ENCODE measurements around the gene MGMT. TPM values are rescaled to one million over a fixed set of nuclear protein-coding genes. Genes with fewer than 3 reads are reported as not detected.

MGMT gene
- total RNA-seq, 2 donors from 2014 or later, result 26.9 to 27.7 TPM

DNA sequence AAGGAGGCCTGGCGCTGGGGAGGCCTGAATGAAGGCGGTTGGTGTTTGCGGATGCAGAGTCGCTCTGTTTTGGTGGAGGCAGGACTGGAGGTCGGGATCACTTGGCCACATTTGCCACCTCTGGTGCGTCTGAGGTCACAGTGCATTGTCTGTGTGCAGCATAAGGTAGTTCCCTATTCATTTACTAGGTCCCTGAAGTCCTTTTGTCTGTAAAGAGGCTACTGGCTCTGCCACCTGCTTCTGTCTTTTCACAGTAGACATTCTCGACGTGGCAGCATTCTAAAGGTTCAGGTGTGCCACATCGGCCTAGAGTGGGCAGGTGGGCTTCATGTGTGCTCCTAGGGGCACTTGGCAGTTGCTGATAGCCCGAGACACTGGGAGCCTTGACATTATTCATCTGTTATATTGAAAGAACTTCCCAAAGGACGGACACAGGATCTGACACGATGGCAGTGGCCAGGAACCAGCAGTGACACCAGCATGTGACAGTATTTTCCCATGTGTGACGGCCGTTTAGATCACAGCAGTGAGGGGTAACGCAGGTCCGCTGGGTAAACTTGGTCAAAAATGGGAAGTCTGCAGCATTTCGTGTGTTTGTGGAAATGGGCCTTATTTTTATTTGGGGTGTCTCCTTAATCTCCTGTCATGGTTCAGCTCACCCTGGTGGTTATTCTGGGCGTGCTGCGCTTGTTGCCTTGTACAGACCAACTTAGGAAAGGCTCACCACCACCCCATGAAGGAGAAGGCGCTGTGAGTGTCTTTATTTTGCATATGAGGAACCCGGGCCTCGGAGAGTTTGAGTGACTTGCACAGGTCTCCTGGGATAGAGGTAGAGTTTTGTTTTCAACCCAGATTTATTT, 5.9 kb downstream of the MGMT start:
- no peak for DNase-seq (ENCODE audit: low spot score in 2 of 2)

DNA sequence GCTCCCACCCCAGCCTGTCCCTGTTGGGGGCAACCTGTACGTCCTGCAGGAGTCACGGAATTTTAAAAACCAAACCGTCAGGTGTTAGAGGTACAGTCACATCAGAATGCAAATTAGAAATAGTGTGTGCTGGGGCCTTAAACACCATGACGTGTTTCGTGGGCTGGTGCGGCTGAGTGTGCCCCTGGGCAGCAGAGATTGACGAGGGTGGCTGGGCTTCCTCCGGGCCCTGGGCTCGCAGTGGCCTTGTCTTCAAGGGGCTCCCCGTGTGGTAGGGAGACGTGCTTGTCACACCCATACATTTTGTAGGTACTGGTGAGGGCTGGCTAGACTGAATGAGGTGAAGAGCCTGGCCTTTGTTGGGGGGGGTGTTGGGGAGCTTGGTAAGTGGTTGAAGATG, 7.6 kb downstream of the MGMT start:
- H3K27ac Mint-ChIP-seq, result no peak overlapping the region
- H3K36me3 Mint-ChIP-seq, result peaks cover 15 to 28% of the 10 kb centered on the region in 2 donors
- peaks cover 5% of the 10 kb centered on the region in 2 donors for H3K9me3 Mint-ChIP-seq
- ATAC-seq, result no peak
- no peak for DNase-seq (ENCODE audit: low spot score in 2 of 2)

More for the DNA sequence above, 5.9 kb downstream of the MGMT start:
- Mint-ChIP-seq H3K9me3 (peaks cover 0 to 5% of the 10 kb centered on the region in 2 donors), H3K27ac (no peak overlapping the region), H3K36me3 (peaks cover 9 to 17% of the 10 kb centered on the region in 2 donors)
- no peak for ATAC-seq

DNA sequence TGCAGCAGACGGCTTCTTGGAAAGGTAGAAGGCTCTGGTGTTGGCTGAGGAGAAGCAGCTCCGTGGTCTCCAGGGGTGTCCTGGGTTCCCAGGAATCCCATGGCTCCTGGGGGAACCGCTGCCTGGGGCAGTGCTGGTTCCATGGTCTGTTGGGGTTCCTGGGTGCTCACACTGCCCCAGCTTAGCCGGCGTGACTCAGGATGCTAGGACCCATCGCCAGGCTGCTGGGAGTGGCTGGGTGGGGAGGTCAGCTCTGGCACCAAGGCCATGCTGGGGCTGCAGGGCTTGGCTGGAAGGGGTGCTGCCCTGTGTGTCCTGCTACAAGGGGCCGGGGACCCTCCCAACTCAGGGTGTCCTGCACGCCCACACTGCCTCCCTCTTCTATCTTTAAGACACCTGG, 9.4 kb downstream of the MGMT start:
- H3K9me3 Mint-ChIP-seq, result peaks cover 5 to 8% of the 10 kb centered on the region in 2 donors
- H3K36me3 Mint-ChIP-seq, result peaks cover 20 to 37% of the 10 kb centered on the region in 2 donors
- ATAC-seq (no peak), DNase-seq (ENCODE audit: low spot score in 2 of 2) (no peak)
- no peak overlapping the region for H3K27ac Mint-ChIP-seq

- Mint-ChIP-seq H3K9me3 (peaks cover 10 to 11% of the 10 kb centered on the region in 2 donors), H3K27ac (no peak overlapping the region), H3K36me3 (peaks cover 22 to 43% of the 10 kb centered on the region in 2 donors)
- no peak for DNase-seq (ENCODE audit: low spot score in 2 of 2)
- ATAC-seq, result no peak
Measured at GRCh38 chr10:129477051-129477450, 10.0 kb downstream of the MGMT start.

- ATAC-seq (no peak), DNase-seq (ENCODE audit: low spot score in 2 of 2) (no peak)
- Mint-ChIP-seq H3K36me3 (peaks cover 42 to 64% of the 10 kb centered on the region in 2 donors), H3K27ac (no peak overlapping the region), H3K9me3 (peaks cover 33 to 35% of the 10 kb centered on the region in 2 donors)
Measured at GRCh38 chr10:129481641-129482040, 14.6 kb downstream of the MGMT start.

GRCh38 chr10:129483430-129484010, 16.5 kb downstream of the MGMT start:
- DNase-seq (ENCODE audit: low spot score in 2 of 2), result no peak
- H3K9me3 Mint-ChIP-seq, result peaks cover 31 to 33% of the 10 kb centered on the region in 2 donors

GRCh38 chr10:129486805-129487204, 19.8 kb downstream of the MGMT start:
- no peak for DNase-seq (ENCODE audit: low spot score in 2 of 2)
- ATAC-seq, result no peak
- Mint-ChIP-seq H3K9me3 (peaks cover 46% of the 10 kb centered on the region in 2 donors), H3K27ac (no peak overlapping the region), H3K36me3 (peaks cover 48 to 51% of the 10 kb centered on the region in 2 donors)

More at GRCh38 chr10:129483430-129484010, 16.5 kb downstream of the MGMT start:
- ATAC-seq, result no peak
- Mint-ChIP-seq H3K27ac (no peak overlapping the region), H3K36me3 (peaks cover 38 to 53% of the 10 kb centered on the region in 2 donors)

- no peak overlapping the region for H3K27ac Mint-ChIP-seq
- no peak for DNase-seq (ENCODE audit: low spot score in 2 of 2)
- peaks cover 26 to 32% of the 10 kb centered on the region in 2 donors for H3K9me3 Mint-ChIP-seq
- ATAC-seq, result no peak
- H3K36me3 Mint-ChIP-seq, result peaks cover 43 to 51% of the 10 kb centered on the region in 2 donors
Measured at GRCh38 chr10:129491123-129491734, 24.2 kb downstream of the MGMT start.

DNA sequence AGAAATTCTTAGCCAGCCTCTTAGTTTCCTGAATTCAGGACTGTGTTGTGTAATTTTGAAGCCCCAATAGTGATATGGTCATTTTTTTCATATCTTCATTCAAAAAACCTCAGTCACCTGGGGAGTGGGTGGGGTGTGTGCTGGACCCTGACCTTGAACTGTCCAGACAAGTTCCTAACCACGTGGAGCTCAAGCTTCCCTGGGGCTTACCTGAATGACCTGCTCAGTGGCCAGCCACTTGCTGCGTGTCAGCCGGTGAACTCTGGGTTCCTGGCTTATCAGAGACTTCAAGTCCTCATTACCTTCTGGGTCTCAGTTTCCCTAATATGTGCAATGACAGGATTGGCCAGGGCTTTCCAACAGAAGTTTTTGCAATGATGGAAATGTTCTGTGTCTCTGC, 27.1 kb downstream of the MGMT start:
- no peak overlapping the region for H3K27ac Mint-ChIP-seq
- ATAC-seq (no peak), DNase-seq (ENCODE audit: low spot score in 2 of 2) (no peak)
- H3K36me3 Mint-ChIP-seq, result peaks cover 57 to 61% of the 10 kb centered on the region in 2 donors
- H3K9me3 Mint-ChIP-seq, result peaks cover 26 to 42% of the 10 kb centered on the region in 2 donors

GRCh38 chr10:129494740-129495139, 27.7 kb downstream of the MGMT start:
- ATAC-seq (no peak), DNase-seq (ENCODE audit: low spot score in 2 of 2) (no peak)
- H3K27ac Mint-ChIP-seq, result no peak overlapping the region
- peaks cover 21 to 37% of the 10 kb centered on the region in 2 donors for H3K9me3 Mint-ChIP-seq
- peaks cover 53 to 55% of the 10 kb centered on the region in 2 donors for H3K36me3 Mint-ChIP-seq

DNA sequence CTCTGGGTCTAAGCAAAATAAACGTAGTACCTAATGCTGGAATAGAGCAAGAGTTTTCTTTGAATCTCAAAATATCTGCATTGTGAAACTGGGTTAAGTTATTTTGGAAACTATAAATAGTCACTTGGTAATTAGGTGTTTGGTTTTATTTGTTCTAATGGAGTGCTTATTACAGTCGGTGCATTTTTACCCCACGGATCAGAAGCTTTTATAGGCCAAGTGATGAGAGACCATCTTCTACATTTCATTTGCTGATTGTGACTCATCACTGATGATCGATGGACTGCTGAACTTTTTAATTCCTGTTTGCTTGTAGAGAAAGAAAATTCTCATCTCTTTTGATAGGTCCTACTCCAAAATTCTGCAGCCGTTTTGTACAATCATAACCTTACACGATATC, 28.2 kb downstream of the MGMT start:
- no peak for ATAC-seq
- peaks cover 17 to 37% of the 10 kb centered on the region in 2 donors for H3K9me3 Mint-ChIP-seq

GRCh38 chr10:129495698-129496097, 28.7 kb downstream of the MGMT start:
- DNase-seq (ENCODE audit: low spot score in 2 of 2), result no peak
- no peak for ATAC-seq
- Mint-ChIP-seq H3K36me3 (peaks cover 51 to 53% of the 10 kb centered on the region in 2 donors), H3K9me3 (peaks cover 16 to 34% of the 10 kb centered on the region in 2 donors), H3K27ac (no peak overlapping the region)

More for the DNA sequence above, 28.2 kb downstream of the MGMT start:
- no peak for DNase-seq (ENCODE audit: low spot score in 2 of 2)
- H3K36me3 Mint-ChIP-seq, result peaks cover 51 to 53% of the 10 kb centered on the region in 2 donors
- H3K27ac Mint-ChIP-seq, result no peak overlapping the region

- Mint-ChIP-seq H3K9me3 (peaks cover 10 to 26% of the 10 kb centered on the region in 2 donors), H3K27ac (no peak overlapping the region), H3K36me3 (peaks cover 47 to 52% of the 10 kb centered on the region in 2 donors)
- ATAC-seq (no peak), DNase-seq (ENCODE audit: low spot score in 2 of 2) (no peak)
Measured at GRCh38 chr10:129497013-129497412, 30.0 kb downstream of the MGMT start.

DNA sequence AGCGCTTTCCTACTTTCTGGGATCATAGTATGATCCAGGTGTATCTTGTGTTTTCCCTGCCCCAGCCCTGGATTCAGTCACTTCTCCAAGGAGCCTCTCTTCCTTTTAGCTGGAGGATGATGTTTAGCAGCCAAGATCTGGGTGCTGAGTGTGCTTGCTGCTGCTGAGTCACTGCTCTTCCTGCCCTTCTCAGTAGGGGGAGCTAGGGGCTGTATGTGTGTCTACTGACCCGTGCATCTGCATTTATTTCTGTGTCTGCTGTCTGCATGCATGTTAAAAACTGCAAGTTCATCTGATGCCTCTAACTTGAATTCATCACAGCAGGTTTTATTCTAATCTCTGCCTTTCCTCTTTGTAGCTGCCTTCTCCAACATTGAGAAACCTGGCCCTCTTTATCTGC, 31.6 kb downstream of the MGMT start:
- peak overlapping the region; percentile 12 to 33 for H3K27ac Mint-ChIP-seq
- peaks cover 8 to 14% of the 10 kb centered on the region in 2 donors for H3K9me3 Mint-ChIP-seq
- H3K36me3 Mint-ChIP-seq, result peaks cover 41 to 46% of the 10 kb centered on the region in 2 donors
- DNase-seq (ENCODE audit: low spot score in 2 of 2) (no peak), ATAC-seq (peak in 1 of 2 donors; percentile 11)

DNA sequence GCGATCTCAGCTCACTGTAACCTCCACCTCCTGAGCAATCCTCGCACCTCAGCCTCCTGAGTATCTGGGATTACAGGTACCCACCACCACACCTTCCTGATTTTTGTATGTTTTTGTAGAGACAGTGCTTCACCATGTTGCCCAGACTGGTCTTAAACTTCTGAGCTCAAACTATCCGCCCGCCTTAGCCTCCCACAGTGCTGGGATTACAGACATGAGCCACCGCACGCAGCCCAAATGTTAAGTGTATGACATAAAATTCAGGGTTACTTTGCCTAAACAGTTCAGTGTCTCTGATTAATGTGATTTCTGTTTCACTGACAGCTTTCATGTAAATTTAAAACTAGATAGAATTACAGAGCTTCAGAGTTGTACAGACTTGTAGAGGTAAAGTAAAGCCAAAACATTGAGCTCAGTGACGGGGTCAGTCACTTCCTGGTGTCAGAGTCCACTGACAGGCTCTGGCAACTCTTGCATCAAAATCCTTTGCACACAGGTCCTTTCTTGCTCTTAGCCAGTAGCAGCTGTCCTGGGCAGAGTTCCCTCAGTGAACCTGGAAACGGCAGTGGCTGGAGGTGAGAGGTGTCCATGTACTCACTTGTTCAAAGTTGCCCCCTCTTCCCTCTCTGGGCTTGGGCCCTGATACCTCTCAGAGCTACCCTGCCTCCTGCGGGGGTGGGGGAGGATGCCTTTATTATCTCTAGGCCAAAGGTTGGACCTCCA, 33.7 kb downstream of the MGMT start:
- H3K9me3 Mint-ChIP-seq, result peaks cover 8 to 14% of the 10 kb centered on the region in 2 donors
- no peak overlapping the region for H3K27ac Mint-ChIP-seq
- H3K36me3 Mint-ChIP-seq, result peaks cover 41 to 43% of the 10 kb centered on the region in 2 donors
- ATAC-seq (no peak), DNase-seq (ENCODE audit: low spot score in 2 of 2) (no peak)

DNA sequence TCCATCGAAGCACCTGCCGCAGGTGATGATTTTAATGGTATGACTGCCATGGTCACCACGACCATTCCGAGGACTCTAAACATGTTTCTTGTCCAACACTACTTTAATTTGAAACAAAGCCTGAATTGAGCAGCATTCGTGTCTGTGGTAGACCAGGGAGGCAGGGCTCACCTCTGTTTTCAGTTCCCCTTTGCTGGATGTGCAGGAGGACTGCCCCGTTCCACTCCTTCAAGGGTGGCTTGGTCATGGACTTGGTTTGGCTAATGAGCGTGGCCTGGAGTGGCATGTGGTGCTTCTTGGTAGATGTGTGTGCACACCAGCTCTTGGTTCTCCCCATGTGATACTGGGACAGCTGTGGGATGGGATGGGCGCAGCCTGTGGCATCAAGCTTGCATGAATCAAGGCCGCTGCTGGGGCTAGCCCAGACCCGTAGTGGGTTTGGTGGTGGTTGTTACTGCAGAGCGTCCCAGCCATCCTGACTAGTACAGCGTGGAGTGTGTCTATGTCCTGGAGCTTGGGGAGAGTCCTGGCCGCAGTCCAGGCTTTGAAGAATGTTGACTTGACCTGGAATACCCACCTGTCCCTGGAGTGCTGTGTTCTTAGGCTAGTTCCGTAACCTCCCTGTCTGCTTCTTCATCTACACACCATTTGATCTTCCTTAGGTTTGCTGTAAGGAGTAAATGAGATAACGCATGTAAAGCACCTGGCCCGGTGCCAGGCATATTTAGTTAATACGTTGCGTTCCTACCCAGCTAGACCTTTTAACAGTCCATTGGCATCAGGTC, 34.8 kb downstream of the MGMT start:
- Mint-ChIP-seq H3K36me3 (peaks cover 42 to 43% of the 10 kb centered on the region in 2 donors), H3K9me3 (peaks cover 14 to 19% of the 10 kb centered on the region in 2 donors), H3K27ac (no peak overlapping the region)
- no peak for ATAC-seq
- no peak for DNase-seq (ENCODE audit: low spot score in 2 of 2)

All from activated naive CD4-positive, alpha-beta T cell treated with anti-CD3 and anti-CD28 coated beads, Interleukin-2, amount 50 U/mL, for 72 hours (primary cell).